Neural cell (in vitro differentiated cells): ENCODE measurements around the gene MCC.

Experiments used
- EP300 ChIP-seq: fragments of 450-650 bp; conservative IDR thresholded peaks from 2 replicates; pipeline ENCODE4 v1.6.1; 2014; ENCODE audit warnings: antibody characterized with exemption, mild to moderate bottlenecking, moderate library complexity; ENCODE audit not compliant: poor library complexity, severe bottlenecking
- MXI1 ChIP-seq: fragments of 450-650 bp; conservative IDR thresholded peaks from 2 replicates; pipeline ENCODE4 v1.6.1; 2014; ENCODE audit warnings: antibody characterized with exemption, mild to moderate bottlenecking; ENCODE audit not compliant: poor library complexity, severe bottlenecking
- POLR2AphosphoS5 ChIP-seq: IDR thresholded peaks from 2 replicates; pipeline ENCODE4 v1.6.1; 2012
- RAD21 ChIP-seq: fragments of 450-650 bp; conservative IDR thresholded peaks from 2 replicates; pipeline ENCODE4 v1.6.1; 2014; ENCODE audit warnings: antibody characterized with exemption, mild to moderate bottlenecking, moderate library complexity
- SMC3 ChIP-seq: fragments of 450-650 bp; conservative IDR thresholded peaks from 2 replicates; pipeline ENCODE4 v1.6.1; 2014; ENCODE audit warnings: antibody characterized with exemption, mild to moderate bottlenecking, moderate library complexity; ENCODE audit not compliant: poor library complexity
- TF ChIP-seq, protein P1 (sequence below): fragments of 450-650 bp; IDR thresholded peaks from 2 replicates; pipeline ENCODE4 v1.5.1; 2014; ENCODE audit warnings: antibody characterized with exemption, mild to moderate bottlenecking, moderate library complexity; ENCODE audit not compliant: poor library complexity, severe bottlenecking
- TF ChIP-seq, protein P2 (sequence below): IDR thresholded peaks from 2 replicates; pipeline ENCODE4 v1.6.1; 2012; ENCODE audit warnings: borderline replicate concordance

DNA sequence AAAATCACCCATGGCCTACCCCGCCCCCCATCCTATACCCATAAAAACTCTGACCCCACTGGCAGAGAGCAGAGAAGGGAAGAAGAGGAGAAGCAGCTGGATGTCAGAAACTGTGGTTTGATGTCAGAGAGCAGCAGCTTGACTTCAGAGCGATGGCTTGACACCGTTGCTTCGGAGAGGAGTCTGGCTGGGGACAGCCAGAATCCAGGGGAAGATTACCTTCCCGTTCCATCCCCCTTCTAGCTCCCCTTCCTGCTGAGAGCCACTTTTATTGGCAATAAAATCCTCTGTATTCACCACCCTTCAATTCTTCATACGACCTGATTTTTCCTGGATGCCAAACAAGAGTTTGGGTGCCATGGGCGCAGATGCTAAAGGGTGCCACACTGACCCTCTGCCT lies 373.7 kb downstream of the MCC start:
- TF ChIP-seq, protein P1, sequence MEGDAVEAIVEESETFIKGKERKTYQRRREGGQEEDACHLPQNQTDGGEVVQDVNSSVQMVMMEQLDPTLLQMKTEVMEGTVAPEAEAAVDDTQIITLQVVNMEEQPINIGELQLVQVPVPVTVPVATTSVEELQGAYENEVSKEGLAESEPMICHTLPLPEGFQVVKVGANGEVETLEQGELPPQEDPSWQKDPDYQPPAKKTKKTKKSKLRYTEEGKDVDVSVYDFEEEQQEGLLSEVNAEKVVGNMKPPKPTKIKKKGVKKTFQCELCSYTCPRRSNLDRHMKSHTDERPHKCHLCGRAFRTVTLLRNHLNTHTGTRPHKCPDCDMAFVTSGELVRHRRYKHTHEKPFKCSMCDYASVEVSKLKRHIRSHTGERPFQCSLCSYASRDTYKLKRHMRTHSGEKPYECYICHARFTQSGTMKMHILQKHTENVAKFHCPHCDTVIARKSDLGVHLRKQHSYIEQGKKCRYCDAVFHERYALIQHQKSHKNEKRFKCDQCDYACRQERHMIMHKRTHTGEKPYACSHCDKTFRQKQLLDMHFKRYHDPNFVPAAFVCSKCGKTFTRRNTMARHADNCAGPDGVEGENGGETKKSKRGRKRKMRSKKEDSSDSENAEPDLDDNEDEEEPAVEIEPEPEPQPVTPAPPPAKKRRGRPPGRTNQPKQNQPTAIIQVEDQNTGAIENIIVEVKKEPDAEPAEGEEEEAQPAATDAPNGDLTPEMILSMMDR: no peak
- TF ChIP-seq POLR2AphosphoS5 (no peak), MXI1 (no peak), EP300 (no peak), RAD21 (no peak), SMC3 (no peak)
- TF ChIP-seq, protein P2, sequence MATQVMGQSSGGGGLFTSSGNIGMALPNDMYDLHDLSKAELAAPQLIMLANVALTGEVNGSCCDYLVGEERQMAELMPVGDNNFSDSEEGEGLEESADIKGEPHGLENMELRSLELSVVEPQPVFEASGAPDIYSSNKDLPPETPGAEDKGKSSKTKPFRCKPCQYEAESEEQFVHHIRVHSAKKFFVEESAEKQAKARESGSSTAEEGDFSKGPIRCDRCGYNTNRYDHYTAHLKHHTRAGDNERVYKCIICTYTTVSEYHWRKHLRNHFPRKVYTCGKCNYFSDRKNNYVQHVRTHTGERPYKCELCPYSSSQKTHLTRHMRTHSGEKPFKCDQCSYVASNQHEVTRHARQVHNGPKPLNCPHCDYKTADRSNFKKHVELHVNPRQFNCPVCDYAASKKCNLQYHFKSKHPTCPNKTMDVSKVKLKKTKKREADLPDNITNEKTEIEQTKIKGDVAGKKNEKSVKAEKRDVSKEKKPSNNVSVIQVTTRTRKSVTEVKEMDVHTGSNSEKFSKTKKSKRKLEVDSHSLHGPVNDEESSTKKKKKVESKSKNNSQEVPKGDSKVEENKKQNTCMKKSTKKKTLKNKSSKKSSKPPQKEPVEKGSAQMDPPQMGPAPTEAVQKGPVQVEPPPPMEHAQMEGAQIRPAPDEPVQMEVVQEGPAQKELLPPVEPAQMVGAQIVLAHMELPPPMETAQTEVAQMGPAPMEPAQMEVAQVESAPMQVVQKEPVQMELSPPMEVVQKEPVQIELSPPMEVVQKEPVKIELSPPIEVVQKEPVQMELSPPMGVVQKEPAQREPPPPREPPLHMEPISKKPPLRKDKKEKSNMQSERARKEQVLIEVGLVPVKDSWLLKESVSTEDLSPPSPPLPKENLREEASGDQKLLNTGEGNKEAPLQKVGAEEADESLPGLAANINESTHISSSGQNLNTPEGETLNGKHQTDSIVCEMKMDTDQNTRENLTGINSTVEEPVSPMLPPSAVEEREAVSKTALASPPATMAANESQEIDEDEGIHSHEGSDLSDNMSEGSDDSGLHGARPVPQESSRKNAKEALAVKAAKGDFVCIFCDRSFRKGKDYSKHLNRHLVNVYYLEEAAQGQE: no peak
